Measurements from ENCODE around the gene VEZT.

DNA sequence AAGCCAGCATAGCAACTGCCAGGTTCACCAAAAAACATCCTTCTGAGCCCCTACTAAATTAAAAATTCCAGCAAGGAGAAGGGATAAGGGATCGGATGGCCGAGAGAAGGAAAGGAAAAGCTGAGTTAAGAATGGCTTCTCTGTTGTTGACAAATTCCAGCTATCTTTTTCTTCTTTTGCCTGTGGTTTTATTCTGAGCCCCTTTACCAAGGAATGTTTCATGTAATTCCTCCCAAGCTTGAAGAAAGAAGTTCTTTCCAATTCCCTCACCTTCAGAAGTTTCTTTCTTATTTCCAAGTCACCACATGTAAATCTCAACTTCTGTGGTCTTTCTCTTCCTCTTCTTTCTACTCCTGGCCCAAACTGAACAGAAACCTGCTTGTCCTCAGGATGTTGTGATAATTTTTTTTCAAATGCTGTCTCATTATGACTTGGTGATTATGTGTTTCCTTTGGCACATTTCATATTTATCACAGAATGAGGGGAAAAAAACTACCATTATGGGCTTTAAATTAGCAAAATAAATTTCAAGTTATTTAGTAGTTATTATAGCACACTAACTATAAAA lies 40.3 kb upstream of the VEZT start:
- no peak for TF ChIP-seq POLR2A (IDR thresholded peaks at IDR 0.05)
- TF ChIP-seq, protein P1, sequence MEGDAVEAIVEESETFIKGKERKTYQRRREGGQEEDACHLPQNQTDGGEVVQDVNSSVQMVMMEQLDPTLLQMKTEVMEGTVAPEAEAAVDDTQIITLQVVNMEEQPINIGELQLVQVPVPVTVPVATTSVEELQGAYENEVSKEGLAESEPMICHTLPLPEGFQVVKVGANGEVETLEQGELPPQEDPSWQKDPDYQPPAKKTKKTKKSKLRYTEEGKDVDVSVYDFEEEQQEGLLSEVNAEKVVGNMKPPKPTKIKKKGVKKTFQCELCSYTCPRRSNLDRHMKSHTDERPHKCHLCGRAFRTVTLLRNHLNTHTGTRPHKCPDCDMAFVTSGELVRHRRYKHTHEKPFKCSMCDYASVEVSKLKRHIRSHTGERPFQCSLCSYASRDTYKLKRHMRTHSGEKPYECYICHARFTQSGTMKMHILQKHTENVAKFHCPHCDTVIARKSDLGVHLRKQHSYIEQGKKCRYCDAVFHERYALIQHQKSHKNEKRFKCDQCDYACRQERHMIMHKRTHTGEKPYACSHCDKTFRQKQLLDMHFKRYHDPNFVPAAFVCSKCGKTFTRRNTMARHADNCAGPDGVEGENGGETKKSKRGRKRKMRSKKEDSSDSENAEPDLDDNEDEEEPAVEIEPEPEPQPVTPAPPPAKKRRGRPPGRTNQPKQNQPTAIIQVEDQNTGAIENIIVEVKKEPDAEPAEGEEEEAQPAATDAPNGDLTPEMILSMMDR (IDR thresholded peaks at IDR 0.05): no peak
